PFSK-1 (cell line): Measurements from ENCODE around the gene ROBO2.

Source experiments
- POLR2AphosphoS5 ChIP-seq: IDR thresholded peaks from 2 replicates; pipeline ENCODE4 v1.6.1; 2012; ENCODE audit warnings: low read depth, mild to moderate bottlenecking, control low read depth, low read length, moderate library complexity
- TF ChIP-seq, protein P1 (sequence below), 2 experiments: IDR thresholded peaks; 2 replicates each; pipeline versions ENCODE4 v1.6.1 to v1.8.0; 2011 to 2012; ENCODE audit warnings: low read depth in 2 of 2, low read length in 2 of 2, control low read depth in 1 of 2, inconsistent platforms in 1 of 2, mild to moderate bottlenecking in 1 of 2, moderate library complexity in 1 of 2; ENCODE audit not compliant: insufficient read depth in 1 of 2

DNA sequence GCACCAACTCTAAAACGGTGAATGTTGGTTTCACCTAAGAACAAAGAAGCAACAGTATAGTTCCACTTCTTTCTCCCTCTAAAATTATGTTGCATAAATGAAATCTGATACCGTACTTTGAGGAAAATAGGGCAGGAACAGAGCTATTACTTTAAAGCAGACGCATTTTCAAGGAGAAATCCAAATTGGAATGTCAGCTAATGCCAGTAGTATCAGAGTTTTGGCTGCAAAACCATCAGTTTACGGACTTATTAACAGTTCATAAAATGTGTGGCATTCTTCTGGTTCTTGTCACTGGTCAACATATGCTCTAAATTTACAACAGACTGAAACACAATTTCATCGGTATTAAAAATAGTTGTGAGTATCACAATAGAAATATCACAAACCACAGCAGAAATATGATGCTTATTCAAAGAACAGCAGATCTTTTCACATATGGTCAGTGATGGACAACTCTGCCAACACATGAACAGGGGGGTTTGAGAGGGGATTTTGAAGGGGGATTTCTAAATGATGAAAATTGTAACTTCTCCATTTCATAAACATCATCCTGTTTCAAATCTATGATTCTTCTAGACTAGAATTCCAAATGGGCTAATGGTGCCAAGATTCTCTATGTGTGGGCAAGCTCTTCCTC is 38.7 kb upstream of the ROBO2 start:
- TF ChIP-seq, protein P1, sequence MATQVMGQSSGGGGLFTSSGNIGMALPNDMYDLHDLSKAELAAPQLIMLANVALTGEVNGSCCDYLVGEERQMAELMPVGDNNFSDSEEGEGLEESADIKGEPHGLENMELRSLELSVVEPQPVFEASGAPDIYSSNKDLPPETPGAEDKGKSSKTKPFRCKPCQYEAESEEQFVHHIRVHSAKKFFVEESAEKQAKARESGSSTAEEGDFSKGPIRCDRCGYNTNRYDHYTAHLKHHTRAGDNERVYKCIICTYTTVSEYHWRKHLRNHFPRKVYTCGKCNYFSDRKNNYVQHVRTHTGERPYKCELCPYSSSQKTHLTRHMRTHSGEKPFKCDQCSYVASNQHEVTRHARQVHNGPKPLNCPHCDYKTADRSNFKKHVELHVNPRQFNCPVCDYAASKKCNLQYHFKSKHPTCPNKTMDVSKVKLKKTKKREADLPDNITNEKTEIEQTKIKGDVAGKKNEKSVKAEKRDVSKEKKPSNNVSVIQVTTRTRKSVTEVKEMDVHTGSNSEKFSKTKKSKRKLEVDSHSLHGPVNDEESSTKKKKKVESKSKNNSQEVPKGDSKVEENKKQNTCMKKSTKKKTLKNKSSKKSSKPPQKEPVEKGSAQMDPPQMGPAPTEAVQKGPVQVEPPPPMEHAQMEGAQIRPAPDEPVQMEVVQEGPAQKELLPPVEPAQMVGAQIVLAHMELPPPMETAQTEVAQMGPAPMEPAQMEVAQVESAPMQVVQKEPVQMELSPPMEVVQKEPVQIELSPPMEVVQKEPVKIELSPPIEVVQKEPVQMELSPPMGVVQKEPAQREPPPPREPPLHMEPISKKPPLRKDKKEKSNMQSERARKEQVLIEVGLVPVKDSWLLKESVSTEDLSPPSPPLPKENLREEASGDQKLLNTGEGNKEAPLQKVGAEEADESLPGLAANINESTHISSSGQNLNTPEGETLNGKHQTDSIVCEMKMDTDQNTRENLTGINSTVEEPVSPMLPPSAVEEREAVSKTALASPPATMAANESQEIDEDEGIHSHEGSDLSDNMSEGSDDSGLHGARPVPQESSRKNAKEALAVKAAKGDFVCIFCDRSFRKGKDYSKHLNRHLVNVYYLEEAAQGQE (IDR thresholded peaks at IDR 0.05; ENCODE audit: insufficient read depth in 1 of 2, low read depth in 2 of 2, low read length in 2 of 2): no peak
- no peak for TF ChIP-seq POLR2AphosphoS5
